ENCODE results near the gene NEDD9. TPM values are rescaled to one million over a fixed set of nuclear protein-coding genes. Genes with fewer than 3 reads are reported as not detected.

NEDD9 gene
- total RNA-seq, 4 donors from 2014 or later: 51.7 to 136 (median 94.0) TPM

DNA sequence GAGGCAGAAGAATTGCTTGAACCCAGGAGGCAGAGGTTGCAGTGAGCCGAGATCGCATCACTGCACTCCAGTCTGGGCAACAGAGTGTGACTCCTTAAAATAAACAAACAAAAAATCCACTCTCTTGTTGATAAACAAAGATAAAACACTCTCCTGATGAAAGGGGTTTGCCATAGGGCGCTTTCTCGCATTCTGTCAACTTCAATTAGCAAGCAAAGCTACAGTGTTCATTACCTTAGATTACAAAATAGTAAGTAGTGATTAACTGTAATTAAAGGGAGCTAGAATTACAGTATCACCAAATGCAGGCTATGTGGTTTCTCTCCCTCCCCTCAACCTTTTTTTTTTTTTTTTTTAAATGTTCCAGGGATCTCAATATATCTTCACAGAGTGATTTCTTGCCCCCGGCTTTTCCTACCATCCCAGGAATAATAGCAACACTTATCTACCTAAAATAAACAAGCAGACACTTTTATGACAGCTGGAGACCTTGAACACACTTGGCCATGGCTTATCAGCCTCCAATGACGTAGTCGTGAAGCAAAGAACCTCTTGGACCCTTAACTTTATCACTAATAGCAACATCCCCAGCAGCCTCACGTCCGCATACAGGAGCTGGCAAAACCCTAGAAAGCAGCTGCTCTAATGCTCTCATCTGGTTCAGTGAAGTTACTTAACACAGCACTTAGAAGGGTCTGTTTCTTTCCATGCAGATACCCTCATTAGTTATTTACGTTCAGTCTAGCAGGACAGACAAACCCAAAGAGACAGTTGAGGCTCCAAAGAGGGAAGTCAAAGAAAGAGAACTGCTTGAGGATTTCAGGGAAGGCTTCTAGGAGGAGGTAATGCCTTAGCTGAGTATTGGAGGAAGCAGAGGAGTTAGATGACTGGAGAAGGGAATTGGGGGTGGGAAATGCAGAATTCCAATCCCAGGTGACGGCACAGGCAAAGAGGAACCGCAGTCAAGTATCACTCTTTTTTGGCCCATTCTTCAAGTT, 37.9 kb upstream of the NEDD9 start:
- TF ChIP-seq, protein P1, sequence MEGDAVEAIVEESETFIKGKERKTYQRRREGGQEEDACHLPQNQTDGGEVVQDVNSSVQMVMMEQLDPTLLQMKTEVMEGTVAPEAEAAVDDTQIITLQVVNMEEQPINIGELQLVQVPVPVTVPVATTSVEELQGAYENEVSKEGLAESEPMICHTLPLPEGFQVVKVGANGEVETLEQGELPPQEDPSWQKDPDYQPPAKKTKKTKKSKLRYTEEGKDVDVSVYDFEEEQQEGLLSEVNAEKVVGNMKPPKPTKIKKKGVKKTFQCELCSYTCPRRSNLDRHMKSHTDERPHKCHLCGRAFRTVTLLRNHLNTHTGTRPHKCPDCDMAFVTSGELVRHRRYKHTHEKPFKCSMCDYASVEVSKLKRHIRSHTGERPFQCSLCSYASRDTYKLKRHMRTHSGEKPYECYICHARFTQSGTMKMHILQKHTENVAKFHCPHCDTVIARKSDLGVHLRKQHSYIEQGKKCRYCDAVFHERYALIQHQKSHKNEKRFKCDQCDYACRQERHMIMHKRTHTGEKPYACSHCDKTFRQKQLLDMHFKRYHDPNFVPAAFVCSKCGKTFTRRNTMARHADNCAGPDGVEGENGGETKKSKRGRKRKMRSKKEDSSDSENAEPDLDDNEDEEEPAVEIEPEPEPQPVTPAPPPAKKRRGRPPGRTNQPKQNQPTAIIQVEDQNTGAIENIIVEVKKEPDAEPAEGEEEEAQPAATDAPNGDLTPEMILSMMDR (IDR thresholded peaks at IDR 0.05; ENCODE audit: low read depth): no peak

DNA sequence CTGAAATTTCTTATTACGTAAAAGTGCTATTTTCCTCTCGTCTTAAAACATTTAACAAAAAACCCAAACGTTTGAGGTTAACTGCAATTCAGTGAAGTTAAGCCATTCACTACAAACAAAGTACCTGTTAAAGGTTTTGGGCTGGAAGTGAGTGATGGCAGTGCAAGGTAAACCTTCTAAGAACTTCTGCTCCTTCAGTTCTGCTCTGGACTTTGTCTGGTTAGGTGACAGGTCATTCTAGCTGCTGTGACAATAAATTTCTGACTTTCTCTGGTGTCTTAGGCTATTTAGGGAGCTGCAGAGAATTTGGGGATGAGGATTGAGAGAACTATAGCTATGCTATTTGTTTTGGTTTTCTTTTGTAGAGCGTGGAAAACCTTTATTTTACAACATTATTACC, 36.5 kb upstream of the NEDD9 start:
- TF ChIP-seq, protein P1 (IDR thresholded peaks at IDR 0.05; ENCODE audit: low read depth): no peak

DNA sequence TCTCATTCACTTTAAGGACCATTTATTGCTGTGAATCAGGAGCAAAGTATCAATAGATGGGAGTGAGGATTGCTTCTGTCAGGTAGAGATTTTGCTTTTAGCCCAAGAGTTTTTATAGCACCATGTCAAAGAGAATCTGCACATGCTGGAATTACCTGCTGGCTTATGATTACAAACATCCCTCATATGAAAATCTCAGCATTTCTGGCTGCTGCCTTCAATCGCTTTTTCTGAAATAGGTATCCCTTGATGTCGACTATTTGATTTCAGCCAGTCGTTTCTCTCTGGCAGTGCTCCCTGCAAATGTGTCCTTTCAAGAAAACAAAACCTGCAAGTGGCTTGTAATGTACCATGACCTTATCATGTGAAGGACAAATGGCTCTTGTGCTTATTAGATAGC, 34.5 kb upstream of the NEDD9 start:
- TF ChIP-seq, protein P1 (IDR thresholded peaks at IDR 0.05; ENCODE audit: low read depth): no peak

DNA sequence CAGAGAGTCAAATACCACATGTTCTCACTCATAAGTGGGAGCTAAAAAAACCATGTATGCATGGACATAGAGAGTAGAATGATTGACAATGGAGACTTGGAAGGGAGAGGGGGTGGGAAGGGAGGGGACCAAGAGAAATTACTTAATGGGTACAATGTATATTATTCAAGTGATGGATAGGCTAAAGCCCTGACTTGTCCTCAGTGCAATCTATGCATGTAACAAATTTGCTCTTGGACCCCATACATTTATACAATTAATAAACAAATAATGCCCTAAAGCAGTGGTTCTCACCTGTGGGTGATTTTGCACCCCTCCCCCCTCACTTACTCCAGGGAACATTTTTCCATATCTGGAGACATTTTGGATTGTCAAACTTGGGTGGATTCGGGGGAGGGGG, 33.5 kb upstream of the NEDD9 start:
- TF ChIP-seq, protein P1 (IDR thresholded peaks at IDR 0.05; ENCODE audit: low read depth): no peak

DNA sequence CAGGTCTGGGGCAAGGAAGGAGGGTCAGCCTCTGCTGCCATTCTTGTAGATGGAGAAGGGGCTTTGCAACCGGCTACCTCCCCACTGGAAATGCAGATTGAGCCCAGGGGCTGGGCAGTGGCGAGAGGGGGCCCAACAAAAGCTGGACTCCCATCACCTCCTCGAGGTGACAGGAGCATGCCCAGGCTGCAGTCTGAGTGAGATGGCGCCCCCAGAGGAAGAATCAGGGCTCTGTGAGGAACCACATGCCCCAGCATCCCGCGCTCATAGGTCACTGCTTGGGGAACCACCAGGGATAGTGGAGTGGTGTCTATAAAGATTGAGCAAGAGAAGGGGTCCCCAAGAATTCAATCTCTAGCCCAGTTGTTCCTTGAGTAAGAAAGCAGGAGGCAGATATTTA, 31.6 kb upstream of the NEDD9 start:
- TF ChIP-seq, protein P1 (IDR thresholded peaks at IDR 0.05; ENCODE audit: low read depth): no peak

DNA sequence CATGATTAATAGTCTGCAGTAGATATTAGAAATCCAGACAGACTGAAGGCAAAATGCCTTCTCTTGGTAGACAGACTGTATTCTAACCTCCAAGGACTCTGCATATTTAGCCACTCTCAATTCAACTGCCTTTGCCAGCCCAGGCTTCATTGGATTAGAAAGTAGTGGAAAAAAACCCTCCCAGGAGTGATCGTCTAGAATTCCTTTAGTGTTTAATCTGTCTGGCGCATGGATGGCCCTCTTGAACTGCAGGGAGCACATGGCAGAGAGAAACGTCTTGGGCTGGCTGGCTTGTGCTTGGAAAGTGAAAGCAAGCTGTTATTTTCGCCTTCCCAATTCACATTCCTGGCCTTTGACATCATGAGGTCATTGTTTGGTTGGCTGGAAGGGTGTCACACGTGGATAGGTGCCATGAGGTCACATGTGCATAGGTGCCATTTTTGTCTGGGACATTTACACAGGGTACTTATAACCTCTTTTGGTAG, 30.9 kb upstream of the NEDD9 start:
- TF ChIP-seq, protein P1 (IDR thresholded peaks at IDR 0.05; ENCODE audit: low read depth): no peak

DNA sequence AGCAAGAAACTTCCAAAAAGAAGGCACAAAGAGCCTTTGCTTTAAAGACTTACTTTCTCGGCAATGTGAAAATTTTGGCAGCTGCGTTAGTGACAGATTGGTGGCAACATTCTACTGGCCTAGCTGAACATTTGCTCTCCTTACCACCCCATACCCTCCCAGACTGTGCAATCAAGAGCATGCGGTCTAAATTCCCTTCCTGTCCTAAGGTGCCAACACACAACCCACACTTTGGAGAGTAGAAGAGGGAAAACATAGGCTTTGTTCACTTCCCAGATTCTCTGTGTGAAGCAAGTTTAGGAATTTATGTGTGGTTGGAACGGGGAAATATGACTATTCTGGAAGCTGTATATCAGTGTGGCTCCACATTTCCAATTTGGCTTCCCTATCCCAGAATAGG, 29.8 kb upstream of the NEDD9 start:
- TF ChIP-seq, protein P1 (IDR thresholded peaks at IDR 0.05; ENCODE audit: low read depth): no peak

Measured in subcutaneous adipose tissue (tissue), 4 donors.